Measurements from ENCODE around the gene DPPA4.
"Not testable (repeated sequence)": the region's sequence is repeated elsewhere in the genome, so short reads cannot be mapped to it uniquely, and the experiment has no call there.

DPPA4 gene

GRCh38 chr3:109337393-109337792 is at the start of gene DPPA4:
DPPA4 (minus strand) TSS chr3:109337546; CDS start chr3:109337517, 29 bp downstream.
- no peak for DNase-seq (ENCODE audit: low read depth in 3 of 3)

GRCh38 chr3:109385442-109386318 is 48.3 kb upstream of the DPPA4 start:
- no peak for DNase-seq (ENCODE audit: low read depth in 3 of 3)

GRCh38 chr3:109384164-109384563 is 46.8 kb upstream of the DPPA4 start:
- no peak for DNase-seq (ENCODE audit: low read depth in 3 of 3)

GRCh38 chr3:109382588-109382987 is 45.2 kb upstream of the DPPA4 start:
- DNase-seq (ENCODE audit: low read depth in 3 of 3), result no peak

GRCh38 chr3:109375975-109376374 is 38.6 kb upstream of the DPPA4 start:
- DNase-seq (ENCODE audit: low read depth in 3 of 3), result no peak

GRCh38 chr3:109374434-109374833 is 37.1 kb upstream of the DPPA4 start:
- DNase-seq (ENCODE audit: low read depth in 3 of 3), result not testable (repeated sequence)

GRCh38 chr3:109373933-109374332 is 36.6 kb upstream of the DPPA4 start:
- DNase-seq (ENCODE audit: low read depth in 3 of 3), result no peak

GRCh38 chr3:109372639-109373038 is 35.3 kb upstream of the DPPA4 start:
- DNase-seq (ENCODE audit: low read depth in 3 of 3), result no peak

GRCh38 chr3:109369510-109369909 is 32.2 kb upstream of the DPPA4 start:
- DNase-seq (ENCODE audit: low read depth in 3 of 3), result no peak

GRCh38 chr3:109364088-109364487 is 26.7 kb upstream of the DPPA4 start:
- DNase-seq (ENCODE audit: low read depth in 3 of 3), result no peak

- no peak for DNase-seq (ENCODE audit: low read depth in 3 of 3)
These were observed 26.3 kb upstream of the DPPA4 start for GRCh38 chr3:109363634-109364033.

GRCh38 chr3:109362823-109363222 is 25.5 kb upstream of the DPPA4 start:
- DNase-seq (ENCODE audit: low read depth in 3 of 3), result no peak

GRCh38 chr3:109358809-109359208 is 21.5 kb upstream of the DPPA4 start:
- DNase-seq (ENCODE audit: low read depth in 3 of 3), result not testable (repeated sequence)

- DNase-seq (ENCODE audit: low read depth in 3 of 3), result no peak
These were observed 19.3 kb upstream of the DPPA4 start for GRCh38 chr3:109356442-109357155.

GRCh38 chr3:109355625-109356441 is 18.5 kb upstream of the DPPA4 start:
- DNase-seq (ENCODE audit: low read depth in 3 of 3), result no peak

- DNase-seq (ENCODE audit: low read depth in 3 of 3), result no peak
These were observed 15.7 kb upstream of the DPPA4 start for GRCh38 chr3:109353057-109353456.

GRCh38 chr3:109351231-109351630 is 13.9 kb upstream of the DPPA4 start:
- no peak for DNase-seq (ENCODE audit: low read depth in 3 of 3)

- no peak for DNase-seq (ENCODE audit: low read depth in 3 of 3)
These were observed 9.5 kb upstream of the DPPA4 start for GRCh38 chr3:109346770-109347295.

- no peak for DNase-seq (ENCODE audit: low read depth in 3 of 3)
These were observed 8.8 kb upstream of the DPPA4 start for GRCh38 chr3:109346099-109346498.

GRCh38 chr3:109339714-109340648 is 2.6 kb upstream of the DPPA4 start:
- no peak for DNase-seq (ENCODE audit: low read depth in 3 of 3)

GRCh38 chr3:109339197-109339596 is 1.9 kb upstream of the DPPA4 start:
- DNase-seq (ENCODE audit: low read depth in 3 of 3), result no peak
